ENCODE measurements around the gene CEP131. TPM values are rescaled to one million over a fixed set of nuclear protein-coding genes. Genes with fewer than 3 reads are reported as not detected.

Gene CEP131
- polyA plus RNA-seq, 1 donor from 2014 or later, result 21.3 TPM

GRCh38 chr17:81252987-81253329, 30.2 kb upstream of the CEP131 start:
- Histone ChIP-seq H3K36me3 (ENCODE audit: insufficient read depth, low read length) (no peaks in the 10 kb centered on the region), H4K20me1 (ENCODE audit: insufficient read depth) (no peaks in the 10 kb centered on the region), H3K79me2 (replicated peaks; ENCODE audit: insufficient read depth, low read length) (no peaks in the 10 kb centered on the region), H3K9me3 (ENCODE audit: low read length) (no peaks in the 10 kb centered on the region), H3K4me3 (ENCODE audit: low read length) (no peak overlapping the region), H3K27ac (ENCODE audit: low read length) (peak overlapping the region; percentile 84), H3K4me2 (ENCODE audit: low read length) (no peak overlapping the region), H3F3A (ENCODE audit: insufficient read depth, low read length, poor library complexity, severe bottlenecking) (no peaks in the 10 kb centered on the region), H2AFZ (ENCODE audit: low read depth, low read length) (no peak overlapping the region), H3K9ac (ENCODE audit: low read length) (peak overlapping the region; percentile 62), H3K9me2 (ENCODE audit: insufficient read depth, low read length) (no peaks in the 10 kb centered on the region), H3K27me3 (ENCODE audit: insufficient read depth, low read depth, low read length) (no peaks in the 10 kb centered on the region)
- TF ChIP-seq TAF1 (IDR thresholded peaks at IDR 0.05; ENCODE audit: low read depth) (no peak), CTCF (IDR thresholded peaks at IDR 0.05; ENCODE audit: poor library complexity, severe bottlenecking) (no peak), SMC3 (conservative IDR thresholded peaks at IDR 0.05; ENCODE audit: poor library complexity) (no peak), MXI1 (conservative IDR thresholded peaks at IDR 0.05; ENCODE audit: poor library complexity, severe bottlenecking) (no peak), EP300 (conservative IDR thresholded peaks at IDR 0.05; ENCODE audit: poor library complexity, severe bottlenecking) (no peak), RAD21 (conservative IDR thresholded peaks at IDR 0.05) (no peak), EZH2 (IDR thresholded peaks at IDR 0.05; ENCODE audit: borderline replicate concordance, insufficient read depth, low read length, poor library complexity, severe bottlenecking) (no peak), POLR2AphosphoS5 (IDR thresholded peaks at IDR 0.05) (no peak), REST (IDR thresholded peaks at IDR 0.05; ENCODE audit: borderline replicate concordance) (no peak)

GRCh38 chr17:81252326-81252986, 29.7 kb upstream of the CEP131 start:
- Histone ChIP-seq H4K20me1 (ENCODE audit: insufficient read depth) (no peaks in the 10 kb centered on the region), H3K27ac (ENCODE audit: low read length) (peak overlapping the region; percentile 84)

More at GRCh38 chr17:81252326-81252986, 29.7 kb upstream of the CEP131 start:
- no peaks in the 10 kb centered on the region for H3K9me3 ChIP-seq (ENCODE audit: low read length)
- H2AFZ ChIP-seq (ENCODE audit: low read depth, low read length), result no peak overlapping the region
- H3K79me2 ChIP-seq (replicated peaks; ENCODE audit: insufficient read depth, low read length), result no peaks in the 10 kb centered on the region
- no peaks in the 10 kb centered on the region for H3K9me2 ChIP-seq (ENCODE audit: insufficient read depth, low read length)
- peak overlapping the region; percentile 55 for H3K4me3 ChIP-seq (ENCODE audit: low read length)
- H3K27me3 ChIP-seq (ENCODE audit: insufficient read depth, low read depth, low read length), result no peaks in the 10 kb centered on the region
- no peak for TF ChIP-seq MXI1 (conservative IDR thresholded peaks at IDR 0.05; ENCODE audit: poor library complexity, severe bottlenecking)
- TF ChIP-seq EP300 (conservative IDR thresholded peaks at IDR 0.05; ENCODE audit: poor library complexity, severe bottlenecking), result no peak
- TF ChIP-seq CTCF (IDR thresholded peaks at IDR 0.05; ENCODE audit: poor library complexity, severe bottlenecking), result no peak
- TF ChIP-seq SMC3 (conservative IDR thresholded peaks at IDR 0.05; ENCODE audit: poor library complexity), result no peak
- TF ChIP-seq POLR2AphosphoS5 (IDR thresholded peaks at IDR 0.05), result no peak
- TF ChIP-seq TAF1 (IDR thresholded peaks at IDR 0.05; ENCODE audit: low read depth), result no peak
- no peak for TF ChIP-seq REST (IDR thresholded peaks at IDR 0.05; ENCODE audit: borderline replicate concordance)
- TF ChIP-seq RAD21 (conservative IDR thresholded peaks at IDR 0.05), result no peak
- no peak for TF ChIP-seq EZH2 (IDR thresholded peaks at IDR 0.05; ENCODE audit: borderline replicate concordance, insufficient read depth, low read length, poor library complexity, severe bottlenecking)
- H3K9ac ChIP-seq (ENCODE audit: low read length), result peak overlapping the region; percentile 62
- no peaks in the 10 kb centered on the region for H3K36me3 ChIP-seq (ENCODE audit: insufficient read depth, low read length)
- no peak overlapping the region for H3K4me2 ChIP-seq (ENCODE audit: low read length)
- no peaks in the 10 kb centered on the region for H3F3A ChIP-seq (ENCODE audit: insufficient read depth, low read length, poor library complexity, severe bottlenecking)
